CD4-positive, alpha-beta T cell treated with Interleukin-2 at 100 ng/mL for 4 hours (primary cell): Measurements from ENCODE around the gene DESI2.
"Not testable (repeated sequence)": the region's sequence is repeated elsewhere in the genome, so short reads cannot be mapped to it uniquely, and the experiment has no call there.

Experiments used
- DNase-seq: peaks from one replicate; pipeline ENCODE4 v3.0.0-alpha.2; 2020; ENCODE audit warnings: low spot score

Gene DESI2

DNA sequence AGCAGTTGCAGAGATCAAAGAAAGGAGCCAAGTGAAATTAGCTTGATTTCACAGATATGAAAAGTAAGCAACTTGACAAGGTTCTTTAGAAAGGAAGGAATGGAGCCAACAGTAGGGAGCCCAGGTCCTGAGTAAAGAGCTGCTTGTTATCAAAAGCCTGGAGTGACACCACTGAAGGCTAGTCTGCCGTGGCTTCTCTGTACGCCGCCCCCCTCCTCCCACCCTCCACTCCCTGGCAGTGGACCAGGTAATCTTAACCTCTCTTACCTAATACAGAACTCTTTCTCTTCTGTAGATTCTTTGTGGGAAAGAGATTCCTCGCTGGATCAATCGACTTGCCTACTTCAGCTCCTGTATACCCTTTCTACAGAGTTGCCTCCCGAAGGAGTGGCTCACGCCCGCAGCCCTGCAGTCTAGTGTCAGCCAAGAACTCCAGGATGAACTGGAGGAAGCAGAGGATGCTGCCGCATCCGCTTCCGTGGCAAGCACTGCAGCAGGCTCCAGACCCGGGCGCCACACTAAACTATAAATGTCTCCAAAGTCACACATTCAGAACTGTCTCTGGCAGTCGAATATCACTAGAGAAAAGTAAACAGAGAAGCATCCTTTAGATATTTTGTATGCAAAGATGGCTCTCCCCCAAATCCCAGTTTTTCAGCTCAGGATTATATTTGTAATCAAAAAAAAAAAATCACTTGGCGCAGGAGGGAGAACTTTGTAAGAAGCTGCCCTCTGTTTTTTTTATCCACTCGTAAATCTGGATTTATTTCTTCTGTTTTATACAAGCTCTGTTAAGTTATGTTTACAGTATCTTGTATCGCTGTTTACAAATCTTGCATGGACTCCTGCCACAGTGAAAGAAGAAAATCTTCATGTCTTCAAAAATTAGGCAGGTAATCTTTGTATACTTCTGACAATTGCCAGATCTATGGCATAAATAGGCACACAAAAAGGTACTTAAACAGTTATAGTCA is 52.6 kb downstream of the DESI2 start:
- no peak for DNase-seq

DNA sequence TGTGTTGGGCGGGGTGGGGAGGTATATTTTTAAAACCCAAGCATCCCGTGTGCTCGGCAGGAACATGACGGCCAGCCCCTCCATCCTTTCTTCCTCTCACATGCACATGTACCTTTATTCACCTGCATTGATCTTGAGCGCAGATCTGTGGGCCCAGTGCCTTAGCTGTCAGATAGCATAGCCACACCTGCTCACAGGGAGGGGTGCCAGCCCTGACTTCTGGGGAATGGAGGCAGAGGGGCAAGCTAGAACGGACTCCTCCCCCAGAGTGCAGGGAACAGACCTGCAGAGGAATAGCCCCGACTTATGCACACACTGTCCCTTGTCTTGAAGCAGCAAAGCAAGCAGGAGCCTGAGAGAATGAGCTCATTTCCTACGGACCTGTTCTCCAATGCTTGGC is 56.1 kb downstream of the DESI2 start:
- no peak for DNase-seq

DNA sequence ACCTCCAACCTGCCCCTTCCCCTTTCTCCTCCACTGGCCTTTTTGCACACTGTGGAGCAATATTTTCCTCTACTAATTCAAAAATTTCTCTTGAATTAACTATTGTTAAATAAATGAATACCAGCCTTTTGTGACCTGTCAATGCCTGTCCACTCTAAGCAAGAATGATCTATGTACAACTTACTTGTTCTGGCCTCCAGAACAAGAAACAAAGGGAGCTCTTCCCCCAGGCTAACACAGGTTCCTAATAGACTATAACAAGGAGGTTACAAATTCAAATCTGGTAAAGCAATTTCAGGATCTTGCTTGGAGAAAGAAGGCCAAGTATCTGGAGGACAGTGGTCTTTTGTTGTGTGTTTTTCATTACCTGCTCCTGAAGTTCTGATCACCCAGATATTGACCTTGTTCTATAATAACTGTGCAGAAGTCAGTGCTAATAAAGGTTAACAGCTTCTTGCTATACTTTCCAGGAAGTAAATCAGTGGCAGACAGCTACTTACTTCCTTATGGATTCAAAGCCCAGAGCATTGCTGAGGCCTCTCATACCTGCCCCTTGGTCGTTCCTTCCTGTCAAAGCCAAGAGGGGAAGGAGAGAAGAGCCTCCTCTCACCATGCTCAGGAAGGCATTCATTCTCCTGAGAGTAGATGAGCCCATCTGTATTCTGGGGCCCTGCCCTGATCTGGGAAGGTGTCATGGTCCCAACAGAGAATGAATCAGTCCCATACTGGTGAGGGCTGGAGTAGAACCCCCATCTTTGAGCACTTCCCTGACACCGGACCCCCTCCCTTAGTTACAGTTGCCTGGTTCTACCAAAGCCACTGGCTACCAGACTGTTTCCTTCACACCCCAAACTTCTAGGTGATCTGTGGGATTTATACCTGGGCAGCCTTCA is 56.8 kb downstream of the DESI2 start:
- DNase-seq: no peak

DNA sequence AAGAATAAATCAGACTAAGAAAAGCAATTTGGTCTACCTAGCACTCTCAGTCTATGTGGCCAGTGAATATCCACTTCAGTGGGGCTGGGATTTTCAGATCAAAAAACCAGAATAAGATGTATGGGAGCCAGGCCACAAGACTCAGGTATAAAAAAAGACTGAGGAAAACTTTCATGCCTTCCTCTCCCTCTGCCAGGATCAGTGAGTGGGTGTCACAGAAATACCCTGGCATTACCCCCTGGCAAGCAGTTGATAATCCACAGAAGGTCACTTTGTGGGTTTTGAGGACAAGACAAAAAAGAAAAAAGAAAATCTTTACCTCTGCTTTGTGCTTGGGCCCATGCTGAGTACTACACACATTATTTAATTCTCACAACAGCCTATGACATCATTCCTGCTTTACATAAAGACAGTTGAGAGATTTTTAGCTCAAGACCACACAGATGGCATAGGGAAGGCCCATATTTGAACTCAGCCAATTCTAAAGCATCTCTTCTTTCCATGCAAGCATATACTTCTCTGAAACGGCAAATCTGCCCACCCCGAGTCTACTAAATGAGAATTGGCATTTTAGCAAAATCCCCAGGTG is 57.6 kb downstream of the DESI2 start:
- no peak for DNase-seq

DNA sequence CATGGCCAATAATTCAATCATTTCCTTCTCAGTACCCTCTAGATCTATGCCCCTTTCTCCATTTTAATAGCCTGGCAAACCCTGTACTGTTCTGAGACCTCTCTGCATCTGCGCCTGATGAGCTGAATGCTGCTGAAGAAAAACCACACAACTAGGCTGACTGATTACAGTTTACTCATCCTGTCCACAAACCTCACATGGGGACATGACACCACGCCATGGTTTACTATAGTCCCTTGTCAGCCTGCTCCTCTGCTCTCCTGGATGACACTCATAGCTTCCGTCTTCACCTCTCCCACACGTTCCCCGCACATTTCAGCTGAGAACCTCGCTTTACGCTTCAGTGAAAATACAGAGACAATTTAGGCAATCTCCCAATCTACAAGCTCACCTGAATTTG is 59.7 kb downstream of the DESI2 start:
- DNase-seq: no peak

DNA sequence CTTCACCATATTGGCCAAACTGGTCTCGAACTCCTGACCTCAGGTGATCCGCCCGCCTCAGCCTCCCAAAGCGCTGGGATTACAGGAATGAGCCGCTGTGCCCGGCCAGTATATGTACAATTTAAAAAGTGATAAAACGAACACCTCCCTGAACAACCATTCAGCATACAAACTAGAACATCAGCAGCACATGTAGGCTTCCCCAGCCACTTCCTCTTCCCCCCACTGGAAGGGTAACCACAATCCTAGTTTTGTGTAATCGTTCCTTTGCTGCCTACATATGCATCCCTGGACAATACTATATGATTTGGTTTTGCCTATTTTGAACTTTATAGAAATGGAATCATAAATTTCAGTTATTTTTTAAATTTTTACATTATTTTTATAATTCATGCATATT is 60.4 kb downstream of the DESI2 start:
- DNase-seq: no peak

DNA sequence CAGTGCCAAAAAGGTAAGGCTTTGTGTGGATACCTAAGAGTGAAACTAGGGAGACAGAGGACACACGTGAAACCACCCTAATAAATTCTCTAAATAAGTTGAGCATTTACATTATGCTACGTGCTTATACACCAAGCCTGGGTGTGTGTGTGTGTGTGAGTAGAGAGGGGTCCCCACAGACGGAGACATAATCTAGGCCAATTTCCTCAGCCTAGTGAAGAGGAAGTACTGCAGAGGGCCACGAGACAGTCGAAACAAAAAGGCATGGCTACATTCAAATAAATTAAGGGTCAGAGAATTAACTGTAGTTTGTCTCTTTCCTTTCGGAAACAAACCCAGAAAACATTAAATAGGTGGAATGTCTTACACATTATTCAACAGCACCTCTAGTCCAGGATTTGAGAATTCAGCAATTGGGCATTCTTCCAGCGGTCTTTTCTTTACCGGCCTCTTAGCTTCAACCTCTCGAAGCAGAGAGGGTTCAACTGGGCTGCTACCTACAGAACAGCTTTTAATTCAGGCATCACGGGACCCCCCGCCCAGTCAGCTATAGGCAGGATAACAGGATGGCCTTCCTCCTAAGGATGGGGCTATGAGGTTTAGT is 75.0 kb downstream of the DESI2 start:
- DNase-seq: no peak

DNA sequence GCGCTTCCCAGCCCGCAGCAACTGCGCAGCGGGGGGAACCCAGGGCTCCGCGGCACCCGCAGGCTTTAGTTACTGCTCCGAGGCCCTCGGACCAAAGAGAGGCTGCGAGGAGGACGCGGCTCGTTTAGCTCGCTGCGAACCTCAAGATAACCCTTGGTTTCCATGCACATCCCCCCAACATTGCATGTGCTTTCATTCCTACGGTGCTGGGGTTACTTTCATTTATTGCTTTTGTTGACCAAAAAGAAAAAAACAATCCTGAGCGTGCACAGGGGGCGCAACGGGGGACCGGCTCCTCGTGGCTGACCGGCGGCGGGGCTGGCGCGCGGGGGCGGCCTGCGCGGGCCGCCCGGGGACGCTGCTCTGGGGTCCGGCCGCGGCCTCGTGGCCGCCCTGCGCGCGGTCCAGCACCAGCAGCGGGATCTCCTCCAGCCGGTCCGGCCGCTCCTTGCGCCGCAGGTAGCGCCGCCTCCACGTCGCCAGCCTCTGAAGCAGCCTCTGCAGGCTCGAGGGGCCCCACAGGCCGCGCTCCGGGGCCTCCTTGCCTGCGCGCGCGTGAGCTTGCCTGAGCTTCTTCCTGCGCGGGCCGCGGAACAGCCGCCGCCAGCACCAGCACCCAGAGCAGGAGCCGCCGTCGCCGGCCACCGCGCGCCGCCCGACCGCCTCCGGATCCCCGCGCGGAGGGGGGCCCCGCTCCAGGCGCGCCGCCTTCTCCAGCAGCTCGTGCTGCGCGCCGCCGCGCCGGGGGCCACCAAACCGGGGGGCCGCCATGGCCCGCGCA is 77.4 kb downstream of the DESI2 start:
- DNase-seq: no peak

DNA sequence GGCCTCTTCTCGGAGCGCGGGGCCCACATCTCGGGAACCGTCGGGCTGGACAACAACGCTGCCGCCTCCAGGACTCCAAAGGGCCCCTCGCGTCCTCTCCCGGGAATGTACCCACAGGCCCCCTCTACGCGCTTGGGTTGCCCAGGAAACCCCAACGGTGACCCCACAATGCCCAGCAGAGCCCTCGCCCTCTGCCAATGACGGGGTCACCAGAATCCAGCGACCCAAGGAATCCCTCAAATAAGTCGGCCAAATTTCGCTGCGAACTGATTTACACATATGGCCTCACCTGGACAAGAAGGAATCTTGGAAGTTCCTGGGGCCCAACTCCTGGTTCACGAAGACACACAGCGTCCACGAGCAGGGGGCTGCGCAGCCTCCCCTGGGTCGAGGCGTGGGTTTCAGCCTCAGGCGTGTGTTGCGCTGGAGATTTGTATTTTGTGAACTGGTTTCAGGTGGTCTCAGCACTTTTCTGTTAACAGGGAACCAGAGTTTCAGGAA is 78.1 kb downstream of the DESI2 start:
- no peak for DNase-seq

DNA sequence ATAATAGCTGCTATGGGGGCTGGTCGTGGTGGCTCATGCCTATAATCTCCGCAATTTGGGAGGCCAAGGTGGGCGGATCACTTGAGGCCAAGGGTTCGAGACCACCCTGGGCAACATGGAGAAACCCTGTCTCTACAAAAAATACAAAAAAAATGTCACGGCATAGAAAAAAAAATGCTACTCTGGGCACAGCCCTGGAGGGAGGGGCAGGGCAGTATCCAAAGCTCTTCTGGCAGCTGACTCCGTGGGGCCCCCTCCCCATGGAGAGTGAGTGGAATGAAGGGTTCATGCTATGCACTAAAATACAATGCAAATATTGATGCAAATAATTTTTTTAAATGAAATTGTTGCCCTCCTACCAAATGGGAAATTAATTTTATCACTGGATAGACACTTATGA is 78.7 kb downstream of the DESI2 start:
- no peak for DNase-seq

DNA sequence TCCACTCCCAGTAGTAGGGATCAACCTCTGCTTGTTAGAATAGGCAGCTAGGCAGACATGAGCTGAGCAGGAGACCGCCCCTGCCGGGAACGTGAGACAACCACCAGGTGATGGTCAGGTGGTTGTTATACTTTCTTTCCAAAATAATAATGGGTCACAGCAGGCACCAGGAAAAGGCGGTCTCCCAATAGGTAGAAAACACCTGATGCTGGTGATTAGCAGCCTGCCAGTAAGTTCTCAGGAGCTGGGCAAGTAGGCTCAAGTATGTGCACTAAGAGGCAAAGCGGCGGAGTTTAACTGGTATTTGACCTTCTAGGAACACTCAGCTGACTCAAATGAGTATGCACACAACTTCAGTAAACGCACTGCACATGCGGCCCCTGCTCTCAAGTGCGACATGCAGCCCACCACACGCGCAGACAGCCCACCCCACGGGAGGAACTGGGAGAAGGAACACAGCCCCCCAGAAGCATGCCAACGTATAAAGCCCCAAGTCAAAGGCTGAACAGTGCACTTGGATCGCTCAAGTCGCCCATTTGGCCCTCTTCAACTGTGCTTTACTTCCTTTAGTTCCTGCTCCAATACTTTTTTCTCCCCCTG is 80.0 kb downstream of the DESI2 start:
- no peak for DNase-seq

DNA sequence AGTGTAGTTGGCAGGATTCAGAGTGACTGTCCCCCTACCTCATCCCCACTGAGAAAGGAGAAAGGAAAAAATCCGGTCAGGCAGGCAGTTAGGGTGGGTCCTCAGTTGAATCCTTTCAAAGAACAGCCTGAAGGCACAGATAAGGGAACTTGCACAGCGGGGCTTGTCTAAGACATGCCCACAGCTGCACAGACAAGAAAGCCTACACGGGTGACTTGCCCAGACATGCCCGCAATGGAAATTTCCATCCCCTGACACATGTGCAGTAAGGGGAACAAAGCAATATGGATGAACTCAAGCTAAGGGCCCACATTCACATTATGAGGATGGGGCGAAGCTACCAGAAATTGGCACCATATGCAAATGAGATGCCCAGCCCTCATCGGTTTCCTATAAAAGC is 82.5 kb downstream of the DESI2 start:
- DNase-seq: no peak

DNA sequence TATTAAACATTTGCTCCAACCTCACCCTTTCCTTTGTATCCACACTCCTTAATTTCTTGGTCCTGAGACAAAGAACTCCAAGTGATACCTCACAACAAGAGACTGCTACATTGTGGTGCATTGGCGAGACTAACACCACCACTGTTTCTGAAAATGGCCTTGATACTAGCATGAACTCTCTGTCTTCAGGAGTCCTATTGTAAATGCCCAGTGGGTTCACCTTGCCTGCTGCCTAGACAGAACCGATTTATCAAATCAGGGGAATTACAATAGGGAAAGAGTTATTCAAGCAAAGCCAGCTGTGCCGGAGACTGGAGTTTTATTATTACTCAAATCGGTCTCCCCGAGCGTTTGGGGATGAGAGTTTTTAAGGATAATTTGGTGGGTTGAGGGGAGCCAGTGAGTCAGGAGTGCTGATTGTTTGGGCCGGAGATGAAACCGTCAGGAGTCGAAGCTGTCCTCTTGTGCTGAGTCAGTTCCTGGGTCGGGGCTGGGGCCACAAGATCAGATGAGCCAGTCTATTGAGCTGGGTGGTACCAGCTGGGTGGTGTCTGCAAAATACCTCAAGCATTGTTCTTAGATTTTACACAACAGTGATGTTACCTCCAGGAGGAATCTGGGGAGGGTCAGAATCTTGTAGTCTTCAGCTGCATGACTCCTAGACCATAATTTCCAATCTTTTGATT is 83.1 kb downstream of the DESI2 start:
- no peak for DNase-seq

DNA sequence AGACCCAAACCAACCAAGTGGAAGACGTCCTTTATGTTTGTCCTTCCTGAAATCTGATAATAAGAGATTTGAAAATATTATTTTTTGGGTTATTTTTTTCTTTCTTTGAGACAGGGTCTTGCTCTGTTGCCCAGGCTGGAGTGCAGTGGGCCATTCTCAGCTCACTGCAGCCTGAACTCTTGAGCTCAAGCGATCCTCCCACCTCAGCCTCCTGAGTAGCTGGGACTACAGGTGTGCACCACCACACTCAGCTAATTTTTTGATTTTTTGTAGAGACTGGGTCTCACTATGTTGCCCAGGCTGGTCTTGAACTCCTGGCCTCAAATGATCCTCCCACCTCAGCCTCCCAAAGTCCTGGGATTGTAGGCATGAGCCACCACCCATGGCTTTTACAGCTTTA is 86.2 kb downstream of the DESI2 start:
- DNase-seq: not testable (repeated sequence)

DNA sequence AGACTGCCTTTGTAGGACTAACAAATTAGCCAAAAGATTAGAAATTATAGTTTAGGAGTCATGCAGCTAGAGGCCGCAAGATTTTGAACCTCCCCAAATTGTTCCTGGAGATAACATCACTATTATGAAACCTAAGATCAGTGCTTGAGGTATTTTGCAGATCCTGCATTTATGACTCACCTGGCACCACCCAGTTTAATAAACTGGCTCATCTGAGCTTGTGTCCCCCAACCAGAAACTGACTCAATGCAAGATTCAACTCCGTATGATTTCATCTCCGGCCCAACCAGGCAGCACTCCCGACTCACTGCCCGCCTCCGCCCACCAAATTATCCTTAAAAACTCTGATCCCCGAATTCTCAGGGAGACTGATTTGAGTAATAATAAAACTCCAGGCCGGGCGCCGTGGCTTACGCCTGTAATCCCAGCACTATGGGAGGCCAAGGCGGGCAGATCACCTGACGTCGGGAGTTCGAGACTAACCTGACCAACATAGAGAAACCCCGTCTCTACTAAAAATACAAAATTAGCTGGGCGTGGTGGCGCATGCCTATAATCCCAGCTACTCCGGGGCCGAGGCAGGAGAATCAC is 87.2 kb downstream of the DESI2 start:
- DNase-seq: not testable (repeated sequence)

DNA sequence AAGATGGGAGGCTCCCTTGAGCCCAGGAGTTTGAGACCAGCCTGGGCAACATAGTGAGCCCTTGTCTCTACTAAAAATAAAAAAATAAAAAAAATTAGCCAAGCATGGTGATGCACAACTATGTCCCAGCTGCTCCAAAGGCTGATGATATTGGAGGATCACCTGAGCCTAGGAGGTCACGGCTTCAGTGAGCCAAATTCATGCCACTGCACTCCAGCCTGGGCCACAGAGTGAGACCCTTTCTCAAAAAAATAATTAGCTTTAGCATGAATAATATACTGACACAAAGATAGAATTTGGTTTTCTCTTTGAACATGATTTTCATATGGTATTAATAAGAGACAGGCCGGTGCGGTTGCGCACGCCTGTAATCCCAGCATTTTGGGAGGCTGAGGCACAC is 88.8 kb downstream of the DESI2 start:
- no peak for DNase-seq

DNA sequence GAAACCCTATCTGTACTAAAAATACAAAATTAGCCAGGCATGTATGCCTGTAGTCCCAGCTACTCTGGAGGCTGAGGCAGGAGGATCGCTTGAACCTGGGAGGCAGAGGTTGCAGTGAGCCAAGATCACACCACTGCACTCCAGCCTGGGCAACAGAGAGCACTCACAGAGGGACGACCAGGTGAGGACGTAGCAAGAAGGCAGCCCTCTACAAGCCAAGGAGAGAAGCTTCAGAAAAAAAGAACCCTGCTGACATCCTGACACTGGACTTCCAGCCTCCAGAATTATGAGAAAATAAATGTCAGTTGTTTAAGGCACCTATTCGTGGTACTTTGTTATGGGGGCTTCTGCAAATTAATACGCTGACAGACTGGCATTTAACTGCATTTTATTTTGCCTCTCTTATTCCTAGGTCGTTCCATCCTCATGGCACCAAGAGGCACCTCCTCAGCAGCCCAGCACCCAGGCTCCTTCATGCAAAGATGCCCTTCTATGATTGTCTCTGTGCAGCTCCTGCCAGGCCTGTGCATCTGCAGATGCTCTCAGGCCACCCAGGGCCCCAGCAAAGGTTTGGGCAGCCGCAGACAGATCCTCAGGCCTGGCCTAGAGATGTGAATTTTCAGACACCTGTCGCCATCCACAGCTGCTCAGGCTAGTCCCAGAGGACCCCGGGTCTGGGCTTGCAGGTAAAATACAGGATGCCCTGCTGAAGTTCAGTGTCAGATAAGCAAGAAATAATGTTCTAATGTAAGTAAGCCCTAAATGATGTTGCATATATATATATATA is 96.5 kb downstream of the DESI2 start:
- no peak for DNase-seq

DNA sequence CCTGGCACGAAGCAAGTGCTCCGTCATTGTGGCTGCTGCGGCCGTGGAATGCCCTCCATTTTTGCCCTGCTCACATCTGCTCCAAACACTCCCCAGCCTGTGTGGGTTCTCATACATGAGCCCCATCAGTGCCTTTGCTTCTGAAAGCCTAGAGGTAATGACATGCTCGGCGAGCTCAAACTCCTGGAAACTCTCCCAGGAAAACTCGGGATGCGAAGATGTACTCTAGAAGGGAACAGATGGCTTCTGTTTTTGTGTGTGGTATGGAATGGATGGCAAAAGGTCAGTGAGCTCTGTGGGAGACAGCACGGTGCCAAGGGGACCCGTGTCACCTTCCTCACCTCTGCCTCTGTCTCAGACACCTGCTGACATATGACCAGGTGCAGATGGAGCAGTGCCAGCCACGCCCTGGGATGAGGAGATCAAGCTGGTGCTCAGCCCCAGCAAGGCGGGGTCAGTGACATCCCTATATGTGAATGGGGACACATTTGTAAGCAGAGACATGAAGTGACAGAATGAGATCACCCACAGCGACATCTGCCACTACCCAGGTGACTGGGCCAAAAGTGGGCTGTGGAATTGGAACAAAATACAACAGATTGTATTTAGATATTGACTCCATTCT is 98.5 kb downstream of the DESI2 start:
- DNase-seq: no peak
